Stomach (tissue), 4 donors: ENCODE data around the gene WFIKKN2.

Experiments
- EP300 ChIP-seq: sonication (generic); formaldehyde crosslinking; IDR thresholded peaks from one replicate; pipeline ENCODE4 v1.6.1; 2017; ENCODE audit warnings: antibody characterized with exemption
- POLR2A ChIP-seq, 4 donors: fragments of 450-650 bp; IDR thresholded peaks; one replicate each; pipeline ENCODE4 v1.6.1; 2016; ENCODE audit warnings: antibody characterized with exemption in 4 of 4, control low read depth in 2 of 4, mild to moderate bottlenecking in 1 of 4, moderate library complexity in 1 of 4
- POLR2AphosphoS5 ChIP-seq, 3 donors: sonication (generic); formaldehyde crosslinking; IDR thresholded peaks; one replicate each; pipeline ENCODE4 v1.6.1; 2016; ENCODE audit warnings: antibody characterized with exemption in 3 of 3
- TF ChIP-seq, protein P1 (sequence below), 7 experiments: fragments of 450-650 bp in 4 of 7; fragments of 200-600 bp in 3 of 7; sonication (generic) in 3 of 7; IDR thresholded peaks; one replicate each; pipeline ENCODE4 v1.5.1; 2016 to 2019; ENCODE audit warnings: antibody characterized with exemption in 7 of 7, control low read depth in 2 of 7, mild to moderate bottlenecking in 1 of 7

- TF ChIP-seq EP300 (no peak), POLR2A (IDR thresholded peaks at IDR 0.05) (no peak), POLR2AphosphoS5 (IDR thresholded peaks at IDR 0.05) (no peak)
- TF ChIP-seq, protein P1, sequence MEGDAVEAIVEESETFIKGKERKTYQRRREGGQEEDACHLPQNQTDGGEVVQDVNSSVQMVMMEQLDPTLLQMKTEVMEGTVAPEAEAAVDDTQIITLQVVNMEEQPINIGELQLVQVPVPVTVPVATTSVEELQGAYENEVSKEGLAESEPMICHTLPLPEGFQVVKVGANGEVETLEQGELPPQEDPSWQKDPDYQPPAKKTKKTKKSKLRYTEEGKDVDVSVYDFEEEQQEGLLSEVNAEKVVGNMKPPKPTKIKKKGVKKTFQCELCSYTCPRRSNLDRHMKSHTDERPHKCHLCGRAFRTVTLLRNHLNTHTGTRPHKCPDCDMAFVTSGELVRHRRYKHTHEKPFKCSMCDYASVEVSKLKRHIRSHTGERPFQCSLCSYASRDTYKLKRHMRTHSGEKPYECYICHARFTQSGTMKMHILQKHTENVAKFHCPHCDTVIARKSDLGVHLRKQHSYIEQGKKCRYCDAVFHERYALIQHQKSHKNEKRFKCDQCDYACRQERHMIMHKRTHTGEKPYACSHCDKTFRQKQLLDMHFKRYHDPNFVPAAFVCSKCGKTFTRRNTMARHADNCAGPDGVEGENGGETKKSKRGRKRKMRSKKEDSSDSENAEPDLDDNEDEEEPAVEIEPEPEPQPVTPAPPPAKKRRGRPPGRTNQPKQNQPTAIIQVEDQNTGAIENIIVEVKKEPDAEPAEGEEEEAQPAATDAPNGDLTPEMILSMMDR (IDR thresholded peaks at IDR 0.05), result no peak
These were observed 32.7 kb downstream of the WFIKKN2 start for GRCh38 chr17:50868140-50868438.
